CMK (cell line): ENCODE results near the gene OR5A1.
"Not testable (repeated sequence)": the region's sequence is repeated elsewhere in the genome, so short reads cannot be mapped to it uniquely, and the experiment has no call there.

Source experiments
- DNase-seq: peaks from one replicate; pipeline ENCODE4 v3.0.0-alpha.2; 2010; ENCODE audit warnings: low read depth

Gene OR5A1

DNA sequence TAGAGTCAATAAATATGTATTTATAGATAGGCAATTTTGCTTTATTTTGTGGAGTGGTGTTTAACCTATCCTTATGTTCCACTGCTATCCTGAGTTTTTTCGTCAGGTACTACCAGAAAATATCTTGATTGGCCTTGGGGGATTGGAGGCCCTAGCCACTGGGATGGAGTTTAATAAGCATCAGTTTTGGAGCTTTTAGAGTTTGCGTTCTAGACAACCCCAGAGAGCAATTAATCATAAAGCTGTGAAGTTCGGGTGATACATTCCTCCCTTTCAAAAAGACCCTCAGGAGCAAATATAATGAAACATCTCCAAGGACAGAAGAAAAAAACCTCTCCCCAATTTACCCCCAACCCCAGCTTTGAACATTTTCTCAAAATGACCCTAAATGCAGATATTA is at the start of gene OR5A1:
TSS of gene OR5A1 (plus strand) at position 301 of the 400 bp plus-strand sequence. CDS start 6,700 bp downstream, outside the sequence.
- no peak for DNase-seq

DNA sequence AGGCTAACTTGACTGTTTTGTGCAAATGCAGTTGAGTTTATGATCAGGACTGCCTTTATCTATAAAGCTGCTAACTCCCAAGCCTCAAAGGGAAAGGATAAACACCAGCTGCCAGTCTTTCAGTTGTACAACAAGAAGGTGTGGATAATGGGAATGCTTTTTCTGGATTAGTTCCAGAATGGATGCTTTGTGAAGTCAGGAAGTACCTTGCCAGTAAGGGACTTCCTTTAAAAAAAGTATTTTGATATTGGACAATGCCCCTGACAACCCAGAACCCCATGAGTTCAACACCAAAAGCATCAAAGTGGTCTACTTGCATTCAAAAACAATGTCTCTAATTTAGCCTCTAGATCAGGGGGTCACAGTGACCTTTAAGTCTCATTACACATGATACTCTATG is 42.1 kb upstream of the OR5A1 start:
- no peak for DNase-seq

DNA sequence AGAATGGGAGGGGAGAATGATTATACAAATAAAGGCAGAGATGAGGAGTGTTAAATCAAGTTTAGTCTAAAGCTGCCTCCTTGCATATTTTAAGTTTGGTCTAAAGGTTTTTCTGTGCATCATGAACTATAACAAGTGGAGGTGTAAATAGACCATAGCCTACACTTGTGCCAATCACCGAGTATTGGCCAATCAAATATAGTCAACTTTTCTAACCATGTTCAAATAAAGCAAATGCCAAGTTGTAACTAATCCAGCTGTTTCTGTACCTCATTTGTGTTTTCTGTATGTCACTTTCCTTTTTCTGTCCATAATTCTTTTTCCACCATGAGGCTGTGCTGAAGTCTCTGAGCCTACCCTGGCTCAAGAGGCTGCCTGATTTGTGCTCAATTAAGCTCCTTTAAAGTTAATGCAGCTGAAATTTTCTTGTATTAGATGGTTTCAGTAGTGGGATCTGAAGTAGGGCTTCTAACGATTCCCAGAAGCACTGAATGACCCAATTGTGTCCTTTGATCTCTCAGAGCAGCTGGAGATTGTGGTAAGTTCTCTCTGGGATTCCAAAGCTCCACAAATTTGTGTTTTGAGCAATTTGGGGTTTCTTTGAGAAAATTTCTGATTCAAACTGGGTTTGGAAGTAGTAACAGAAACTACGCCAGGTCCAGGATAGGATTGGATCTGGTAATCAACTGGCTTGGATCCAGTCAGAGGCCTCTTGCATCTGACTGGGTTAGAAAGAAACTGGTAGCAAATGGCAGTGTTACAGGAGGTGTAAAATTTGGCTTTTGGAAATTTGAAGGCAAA is 35.6 kb upstream of the OR5A1 start:
- DNase-seq = no peak

DNA sequence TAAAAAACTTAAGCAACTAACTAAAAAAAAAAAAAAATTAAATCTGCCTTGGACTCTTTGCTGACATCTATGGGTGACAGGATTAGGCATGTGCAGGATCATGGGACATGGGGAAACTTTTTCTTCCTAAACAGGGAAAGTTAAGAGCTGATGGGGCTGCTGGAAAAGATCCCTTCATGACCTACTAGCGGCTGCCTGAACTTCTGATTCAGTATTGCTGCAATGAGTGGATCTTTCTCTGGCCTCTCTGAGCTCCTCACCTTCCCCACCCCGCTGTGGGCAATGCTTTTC is 35.1 kb upstream of the OR5A1 start:
- DNase-seq = no peak

DNA sequence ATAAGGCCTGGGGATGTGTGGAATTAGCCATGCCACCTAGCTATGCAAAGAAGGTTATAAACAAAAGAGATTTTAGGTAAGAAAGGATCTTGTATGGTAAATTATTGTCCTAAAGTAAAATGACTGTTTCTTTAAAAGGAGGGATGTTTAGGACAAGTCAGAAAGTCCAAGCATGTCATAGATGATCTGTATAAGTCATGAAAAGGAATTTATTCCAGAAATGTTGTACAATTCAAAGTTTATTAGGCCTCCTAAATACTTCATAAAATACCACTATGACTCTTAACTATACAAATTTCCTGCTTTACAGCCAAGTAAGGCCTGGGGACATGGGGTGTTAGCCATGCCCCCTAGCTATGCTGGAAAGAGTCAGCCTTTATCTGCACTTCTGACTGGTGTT is 32.7 kb upstream of the OR5A1 start:
- no peak for DNase-seq

DNA sequence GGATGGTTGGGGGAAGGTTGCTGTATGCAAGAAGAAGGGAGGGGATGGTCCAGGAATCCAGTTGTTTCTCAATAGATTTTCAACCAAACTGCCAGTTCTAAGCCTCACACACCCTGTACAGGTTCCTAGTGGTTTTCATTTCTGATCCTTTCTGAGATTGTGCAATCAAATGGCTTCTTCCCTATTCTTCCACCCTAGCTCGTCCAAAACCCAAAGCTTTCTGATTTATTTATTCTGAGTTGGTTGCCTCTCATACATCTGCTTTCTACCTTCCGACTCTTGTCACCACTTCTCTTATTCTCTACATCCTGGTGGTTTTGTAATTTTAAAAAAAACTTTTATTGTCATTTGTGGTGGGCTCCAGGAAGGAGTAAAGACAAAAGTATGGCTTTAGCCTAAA is 22.6 kb upstream of the OR5A1 start:
- no peak for DNase-seq

DNA sequence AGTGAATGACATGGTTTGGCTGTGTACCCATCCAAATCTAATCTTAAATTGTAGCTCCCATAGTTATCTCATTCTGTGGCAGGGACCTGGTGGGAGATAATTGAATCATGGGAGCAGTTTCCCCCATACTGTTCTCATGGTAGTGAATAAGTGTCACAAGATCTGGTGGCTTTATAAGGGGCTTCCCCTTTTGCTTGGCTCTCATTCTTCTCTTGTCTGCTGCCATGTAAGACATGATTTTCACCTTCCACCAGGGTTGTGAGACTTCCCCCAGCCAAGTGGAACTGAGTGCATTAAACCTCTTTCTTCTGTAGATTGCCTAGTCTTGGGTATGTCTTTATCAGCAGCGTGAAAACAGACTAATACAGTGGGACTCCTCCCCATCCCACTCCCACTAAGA is 21.2 kb upstream of the OR5A1 start:
- DNase-seq = no peak

DNA sequence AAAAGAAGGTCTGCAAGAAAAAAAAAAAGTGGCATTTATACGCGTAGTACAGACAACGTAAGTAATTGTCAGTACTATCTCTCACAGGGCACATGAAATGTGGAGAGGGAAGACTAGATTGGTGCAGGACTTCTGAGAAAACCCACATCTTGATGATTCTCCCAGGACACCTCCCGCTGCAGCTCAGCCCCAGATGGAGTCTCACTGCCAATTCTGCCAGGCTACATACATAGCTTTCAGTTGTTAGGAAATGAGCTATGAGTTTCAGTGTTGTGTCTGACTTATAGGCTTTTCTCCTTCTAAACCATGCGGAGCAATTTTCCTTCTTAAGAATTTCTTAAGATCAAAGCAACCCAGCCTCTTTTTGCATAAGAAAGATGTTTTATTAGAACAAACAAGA is 19.7 kb upstream of the OR5A1 start:
- no peak for DNase-seq

DNA sequence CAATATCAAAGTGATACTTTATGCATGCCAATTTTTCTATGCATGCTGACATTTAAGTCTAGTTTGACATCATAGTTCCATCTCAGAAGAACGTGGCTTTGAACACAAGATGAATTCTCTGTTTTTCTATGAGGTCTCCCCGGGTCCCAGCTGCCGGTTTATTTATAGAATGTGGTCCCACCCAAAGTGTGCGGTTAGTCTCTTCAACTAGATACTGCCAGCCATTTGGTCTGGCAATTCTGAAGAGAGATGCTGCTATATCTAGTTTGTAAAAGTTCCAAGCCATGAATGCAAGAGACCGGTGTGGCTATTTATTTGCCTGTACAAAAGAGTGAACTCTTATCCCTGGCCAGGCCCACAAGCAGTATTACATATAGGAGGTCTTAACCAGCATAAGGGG is 19.2 kb upstream of the OR5A1 start:
- no peak for DNase-seq

DNA sequence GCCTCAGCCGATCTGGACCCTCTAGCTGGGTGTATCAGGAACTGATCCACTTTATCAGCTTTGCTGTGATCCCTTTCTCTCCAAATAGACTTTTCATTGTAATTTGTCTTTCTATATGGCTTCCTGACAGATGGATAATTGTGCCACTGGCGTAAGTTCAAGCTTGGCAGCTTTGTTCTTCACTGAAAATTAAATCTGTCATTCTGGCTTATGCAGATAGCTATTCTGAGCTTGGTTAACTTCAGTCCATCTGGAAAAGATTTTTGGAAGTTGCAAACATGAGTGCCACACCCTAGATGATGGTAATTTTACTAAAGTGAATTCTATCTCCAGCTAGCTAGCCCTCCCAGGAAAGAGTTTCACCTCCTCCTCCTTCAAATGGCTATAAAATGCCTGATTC is 18.1 kb upstream of the OR5A1 start:
- no peak for DNase-seq

DNA sequence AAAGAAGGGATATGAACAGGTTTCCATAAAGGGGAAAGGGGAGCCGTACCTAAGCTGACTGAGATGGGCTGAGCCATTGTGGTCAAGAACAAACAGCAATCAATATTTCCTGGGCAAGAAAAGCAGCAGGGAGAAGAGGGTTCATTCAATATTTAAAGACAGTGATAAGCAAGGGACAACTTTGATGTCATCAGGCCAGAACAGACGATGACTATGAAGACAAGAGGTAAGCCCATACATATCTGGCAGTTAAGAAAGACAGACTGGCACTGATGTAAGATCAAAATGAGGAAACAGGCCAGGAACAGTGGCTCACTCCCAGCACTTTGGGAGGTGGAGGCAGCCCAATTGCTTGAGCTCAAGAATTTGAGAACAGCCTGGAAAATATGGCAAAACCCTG is 12.4 kb upstream of the OR5A1 start:
- no peak for DNase-seq

DNA sequence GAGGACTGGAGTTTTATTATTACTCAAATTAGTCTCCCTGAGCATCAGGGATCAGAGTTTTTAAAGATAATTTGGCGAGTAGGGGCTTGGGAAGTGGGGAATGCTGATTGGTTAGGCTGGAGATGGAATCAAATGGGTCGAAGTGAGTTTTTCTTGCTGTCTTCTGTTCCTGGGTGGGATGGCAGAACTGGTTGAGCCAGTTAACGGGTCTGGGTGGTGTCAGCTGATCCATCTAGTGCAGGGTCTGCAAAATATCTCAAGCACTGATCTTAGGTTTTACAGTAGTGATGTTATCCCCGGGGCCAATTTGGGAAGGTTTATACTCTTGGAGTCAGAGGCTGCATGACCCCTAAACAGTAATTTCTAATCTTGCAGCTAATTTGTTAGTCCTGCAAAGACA is 11.1 kb upstream of the OR5A1 start:
- DNase-seq = no peak

DNA sequence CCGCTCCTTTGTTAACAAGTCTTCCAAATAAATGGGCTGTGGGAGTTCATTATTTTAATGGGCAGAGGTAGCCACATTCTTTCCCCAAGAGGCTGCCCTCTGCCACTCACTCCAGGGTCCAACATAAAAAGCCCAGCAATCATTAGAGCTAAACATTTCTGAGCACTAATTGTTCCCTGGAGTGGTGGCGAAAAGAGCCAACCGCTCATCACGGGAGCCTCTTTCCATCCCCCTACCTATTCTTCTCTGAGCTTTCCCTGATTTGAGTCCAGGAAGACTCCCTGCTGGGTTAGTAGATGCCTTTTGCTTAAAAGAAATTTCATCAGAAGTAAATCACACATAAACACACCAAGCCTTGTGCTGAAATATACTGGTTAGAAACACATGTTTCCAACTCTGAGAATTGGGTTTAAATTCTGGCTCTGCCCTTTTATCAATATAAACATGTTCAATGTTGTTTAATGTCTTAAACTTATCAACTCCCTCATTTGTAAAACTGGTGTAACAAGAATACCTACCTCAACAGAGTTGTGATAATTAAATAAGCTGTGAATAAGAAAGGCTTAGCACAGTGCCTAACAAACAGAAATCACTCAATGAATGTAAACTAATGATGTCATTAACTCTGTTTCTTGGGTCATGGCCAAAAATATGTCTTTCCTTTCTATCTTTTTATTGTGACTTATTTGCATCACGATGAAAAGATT is 9.8 kb upstream of the OR5A1 start, which contains the start of gene OR5A2:
TSS of gene OR5A2 (minus strand) at position 53 of the 707 bp plus-strand sequence. CDS start 3,460 bp downstream, outside the sequence.
- DNase-seq = no peak

DNA sequence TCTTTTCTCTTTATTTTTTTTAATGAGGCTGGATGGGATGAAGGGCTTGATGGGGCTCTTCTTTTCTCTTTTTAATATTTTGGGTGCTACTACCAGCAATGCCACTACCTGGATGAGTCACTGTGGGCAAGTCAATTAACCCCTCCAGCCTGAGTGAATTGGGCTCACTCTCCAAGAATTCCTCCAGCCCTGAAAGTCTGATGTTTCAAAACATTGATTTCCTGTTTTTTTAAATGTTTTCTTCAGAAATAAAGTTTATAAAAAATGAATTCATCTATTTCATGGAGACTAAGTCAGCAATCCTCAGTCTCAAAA is 9.2 kb upstream of the OR5A1 start:
- no peak for DNase-seq

DNA sequence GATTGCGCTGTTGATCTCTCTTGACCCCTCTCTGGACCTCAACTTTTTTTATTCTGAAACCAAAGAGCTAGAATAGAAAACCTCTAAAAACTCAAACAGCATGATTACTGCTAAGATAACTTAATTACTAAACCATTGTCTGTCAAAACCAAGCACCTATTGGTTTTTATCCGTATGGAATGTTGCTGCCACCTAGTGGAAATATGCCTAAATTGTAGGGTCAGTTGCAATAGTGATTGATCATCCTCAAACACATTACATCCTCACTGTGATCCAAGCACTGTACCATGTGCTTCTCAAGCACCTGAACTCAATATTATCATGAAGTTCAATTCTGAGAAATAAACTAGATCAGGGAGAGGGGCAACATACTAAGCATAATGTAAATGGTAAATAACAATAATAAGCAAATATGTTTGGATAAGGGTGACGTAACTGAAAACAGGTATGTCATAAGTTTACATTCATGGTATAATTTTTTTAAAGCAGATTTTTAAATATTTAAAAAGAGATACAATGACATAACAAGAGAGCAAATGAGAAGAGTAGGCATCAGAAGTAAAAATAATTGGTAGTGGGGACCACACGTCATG is 6.2 kb upstream of the OR5A1 start:
- peak; percentile 15 for DNase-seq

DNA sequence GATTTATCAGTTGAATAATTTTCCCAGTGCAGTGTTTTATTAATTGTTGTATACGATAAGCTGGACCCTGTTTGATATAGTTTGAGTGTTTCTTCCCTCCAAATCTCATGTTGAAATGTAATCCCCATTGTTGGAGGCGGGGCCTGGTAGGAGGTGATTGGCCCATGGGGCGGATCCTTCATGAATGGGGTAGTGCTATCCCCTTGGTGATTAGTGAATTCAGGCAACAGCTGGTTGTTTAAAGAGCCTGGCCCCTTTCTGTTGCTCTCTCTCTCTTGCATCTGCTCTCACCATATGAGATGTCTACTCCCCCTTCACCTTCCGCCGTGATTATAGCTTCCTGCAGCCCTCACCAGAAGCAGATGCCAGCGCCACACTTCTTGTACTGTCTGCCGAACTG is 1.5 kb downstream of the OR5A1 start:
- no peak for DNase-seq

DNA sequence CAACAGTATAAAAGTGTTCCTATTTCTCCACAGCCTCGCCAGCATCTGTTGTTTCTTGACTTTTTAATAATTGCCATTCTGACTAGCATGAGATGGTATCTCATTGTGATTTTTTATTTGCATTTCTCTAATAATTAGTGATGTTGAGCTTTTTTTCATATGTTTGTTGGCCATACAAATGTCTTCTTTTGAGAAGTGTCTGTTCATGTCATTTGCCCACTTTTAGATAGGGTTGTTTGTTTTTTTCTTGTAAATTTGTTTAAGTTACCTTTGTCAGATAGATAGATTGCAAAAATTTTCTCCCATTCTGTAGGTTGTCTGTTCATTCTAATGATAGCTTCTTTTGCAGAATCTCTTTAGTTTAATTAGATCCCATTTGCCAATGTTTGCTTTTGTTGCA is 9.4 kb downstream of the OR5A1 start:
- DNase-seq = not testable (repeated sequence)

DNA sequence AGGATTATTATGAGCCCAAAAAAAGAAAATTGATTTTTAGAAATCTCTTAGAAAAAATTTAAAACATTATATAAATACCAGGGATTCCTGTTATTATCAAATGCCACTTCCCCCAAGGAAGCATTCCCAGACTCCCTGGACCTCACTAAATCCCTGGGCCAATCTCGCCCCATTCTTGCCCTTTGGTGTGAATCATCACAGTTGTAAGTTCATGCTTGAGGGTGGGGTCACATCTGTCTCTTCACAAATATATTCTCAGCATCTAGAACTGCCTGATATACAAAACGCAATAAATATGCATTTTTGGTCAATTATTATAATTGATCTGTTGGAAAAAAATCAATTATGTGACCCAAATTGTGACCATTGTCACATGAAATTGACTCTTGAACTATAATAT is 12.2 kb downstream of the OR5A1 start:
- no peak for DNase-seq

DNA sequence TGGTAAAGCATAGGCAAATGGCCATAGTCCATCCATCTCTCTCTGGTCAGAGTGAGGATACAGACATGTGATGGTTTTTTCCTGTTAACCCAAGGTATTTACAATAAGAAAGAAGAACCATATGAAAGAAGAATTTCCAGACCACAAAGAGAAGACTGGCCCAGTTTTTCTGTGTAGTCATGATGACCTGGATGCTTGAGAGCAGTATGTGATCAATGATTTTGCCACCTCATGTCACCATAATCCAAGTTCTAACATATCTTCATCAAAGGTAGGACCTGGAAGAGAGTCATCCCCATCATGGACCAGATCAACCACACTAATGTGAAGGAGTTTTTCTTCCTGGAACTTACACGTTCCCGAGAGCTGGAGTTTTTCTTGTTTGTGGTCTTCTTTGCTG is 20.4 kb downstream of the OR5A1 start, which contains the start of gene OR4D6:
TSS of gene OR4D6 (plus strand) at position 301 of the 400 bp plus-strand sequence. CDS start at position 301, 0 bp downstream.
- no peak for DNase-seq

DNA sequence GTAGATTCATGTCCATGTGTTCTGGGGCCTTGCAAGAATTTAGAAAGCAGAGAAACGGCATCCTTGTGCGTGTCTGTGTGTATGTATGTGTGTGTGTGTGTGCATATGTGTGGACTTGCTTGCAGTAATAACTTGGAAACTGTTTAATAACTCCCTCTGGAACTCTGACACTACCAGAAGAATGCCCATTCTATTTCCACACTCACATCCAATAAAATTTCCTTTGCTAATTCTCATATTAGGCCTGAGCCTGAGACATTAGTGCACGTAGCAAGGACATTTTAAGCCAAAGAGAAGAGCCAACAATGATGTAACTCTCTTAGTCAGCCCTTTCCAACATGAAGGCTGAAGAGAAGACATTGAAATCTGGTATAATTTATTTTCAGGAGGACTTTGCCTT is 23.6 kb downstream of the OR5A1 start:
- no peak for DNase-seq

DNA sequence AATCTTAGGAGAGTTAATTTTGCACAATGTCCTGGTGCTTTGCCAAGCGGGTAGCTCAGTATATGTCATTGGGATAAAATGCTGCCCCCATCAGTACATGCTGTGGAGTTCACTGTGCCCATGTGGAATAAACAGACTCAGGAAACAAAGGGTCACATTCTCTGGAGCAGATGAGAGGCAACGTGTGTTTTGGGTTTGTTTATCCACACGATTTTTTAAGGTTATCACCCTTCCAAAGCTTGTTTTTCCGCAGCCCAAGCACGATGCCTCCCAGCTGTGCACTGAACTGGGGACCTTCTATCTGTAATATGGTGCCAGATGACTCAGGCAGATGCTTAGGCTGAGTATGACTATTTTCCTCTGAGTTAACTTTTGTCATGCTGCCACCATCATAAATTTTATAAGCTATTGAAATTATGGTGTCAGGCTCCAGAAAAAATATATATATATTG is 26.9 kb downstream of the OR5A1 start:
- DNase-seq = no peak

DNA sequence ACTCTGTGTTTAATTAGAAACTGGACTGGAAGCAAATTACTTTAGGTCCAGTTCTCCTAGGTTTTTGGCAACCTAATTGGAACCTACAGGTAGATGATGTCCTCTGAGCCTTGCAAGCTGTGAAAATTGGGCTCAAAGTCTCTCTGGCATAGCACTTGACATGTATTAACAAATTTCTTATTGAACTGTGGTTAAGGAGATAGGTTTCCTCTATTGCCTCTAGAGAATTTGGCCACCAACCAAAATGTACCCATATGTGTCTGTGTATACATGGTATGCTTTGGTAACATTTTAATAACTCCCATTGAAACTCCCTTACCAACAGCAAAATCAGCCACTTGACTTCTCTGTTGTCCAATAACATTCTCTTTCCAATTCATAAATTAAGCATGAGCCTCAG is 36.7 kb downstream of the OR5A1 start, which contains the start of gene OR4D10:
TSS of gene OR4D10 (plus strand) at position 301 of the 400 bp plus-strand sequence. CDS start 4,115 bp downstream, outside the sequence.
- no peak for DNase-seq

DNA sequence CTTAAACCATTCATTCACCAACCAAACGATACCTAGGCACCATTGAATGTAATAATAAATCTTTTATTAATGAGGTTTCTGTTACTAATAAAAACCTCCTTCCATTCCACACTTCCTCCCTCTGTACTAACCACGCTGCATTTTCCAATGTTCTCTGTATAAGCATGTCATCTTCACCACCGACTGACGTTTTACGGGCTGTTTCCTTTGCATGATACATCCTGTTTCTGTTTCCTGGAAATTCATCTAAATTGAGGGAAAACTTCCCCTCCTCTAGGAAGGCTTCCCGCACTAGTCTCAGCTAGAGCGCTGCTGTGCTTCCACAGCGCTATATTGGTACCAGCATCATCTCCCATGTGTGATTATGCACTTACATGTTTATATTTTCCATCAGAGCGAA is 38.9 kb downstream of the OR5A1 start:
- DNase-seq = no peak
